Neutrophil (primary cell): ENCODE results near the gene TLR9.
A peak's percentile ranks its signal among the peaks of the same experiment; 100 is the strongest.

Experiments
- H3K27ac ChIP-seq: fragments of 200-600 bp; sonication (generic); 2 replicates; pipeline ENCODE4 v1.5.1; 2016; ENCODE audit warnings: mild to moderate bottlenecking, moderate library complexity
- H3K27me3 ChIP-seq: fragments of 200-600 bp; sonication (generic); 2 replicates; pipeline ENCODE4 v1.6.0; 2016; ENCODE audit warnings: mild to moderate bottlenecking
- H3K36me3 ChIP-seq: fragments of 200-600 bp; sonication (generic); 2 replicates; pipeline ENCODE4 v1.5.1; 2017
- H3K4me1 ChIP-seq, 2 experiments: fragments of 200-600 bp in 1 of 2; sonication (generic) in 1 of 2; 1 replicate in 1 of 2; 2 replicates in 1 of 2; pipeline versions ENCODE4 v1.5.1 to v1.6.1; 2013 to 2016; ENCODE audit warnings: low read depth in 1 of 2, low read length in 1 of 2, mild to moderate bottlenecking in 1 of 2, moderate library complexity in 1 of 2; ENCODE audit not compliant: control insufficient read depth in 1 of 2, insufficient read depth in 1 of 2
- H3K4me3 ChIP-seq, 2 experiments: fragments of 200-600 bp in 1 of 2; sonication (generic) in 1 of 2; 1 replicate in 1 of 2; 2 replicates in 1 of 2; pipeline ENCODE4 v1.5.1; 2013 to 2016; ENCODE audit warnings: low read depth in 1 of 2, low read length in 1 of 2, mild to moderate bottlenecking in 1 of 2, moderate library complexity in 1 of 2
- H3K9me3 ChIP-seq: fragments of 200-600 bp; sonication (generic); 2 replicates; pipeline ENCODE4 v1.5.1; 2016
- CTCF ChIP-seq: fragments of 200-600 bp; sonication (generic); IDR thresholded peaks from 2 replicates; pipeline ENCODE4 v1.5.1; 2016; ENCODE audit warnings: antibody characterized with exemption

Gene TLR9

DNA sequence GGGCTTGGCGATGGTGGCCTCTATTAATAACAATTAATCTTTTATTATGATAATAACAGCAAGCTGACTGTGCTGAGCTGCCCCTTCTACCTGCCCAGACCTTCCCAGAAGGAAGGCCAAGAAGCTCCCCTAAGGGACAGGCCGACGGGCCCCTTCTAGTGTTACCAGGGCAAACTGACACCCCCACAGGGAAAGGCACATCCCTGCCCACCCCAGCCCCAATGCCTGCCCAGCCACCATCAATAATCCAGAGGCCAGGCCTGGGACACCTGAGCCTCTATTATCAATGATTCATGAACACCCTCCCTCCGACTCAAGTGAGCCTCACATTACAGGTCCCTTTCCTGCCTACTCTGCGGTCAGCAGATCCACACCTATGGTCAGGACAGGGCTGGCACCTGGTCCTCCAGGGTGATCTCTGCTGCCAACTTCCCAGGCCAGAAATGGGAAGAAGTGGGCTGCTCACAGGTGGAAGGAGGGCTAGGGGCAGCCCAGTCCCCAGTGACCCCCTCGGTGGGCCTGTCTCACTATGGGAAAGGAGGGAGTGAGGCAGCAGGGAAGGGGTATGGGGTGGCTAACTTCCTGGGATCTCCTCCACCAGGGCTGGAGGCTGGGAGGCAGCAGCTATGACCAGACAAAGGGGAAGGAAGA lies 11.7 kb upstream of the TLR9 start:
- Histone ChIP-seq H3K9me3 (no peaks in the 10 kb centered on the region), H3K27me3 (no peaks in the 10 kb centered on the region), H3K4me3 (peak overlapping the region; percentile 93 to 100), H3K36me3 (peaks cover 38% of the 10 kb centered on the region), H3K4me1 (peaks cover 57 to 65% of the 10 kb centered on the region in 2 experiments), H3K27ac (peak overlapping the region; percentile 97)
- no peak for TF ChIP-seq CTCF

DNA sequence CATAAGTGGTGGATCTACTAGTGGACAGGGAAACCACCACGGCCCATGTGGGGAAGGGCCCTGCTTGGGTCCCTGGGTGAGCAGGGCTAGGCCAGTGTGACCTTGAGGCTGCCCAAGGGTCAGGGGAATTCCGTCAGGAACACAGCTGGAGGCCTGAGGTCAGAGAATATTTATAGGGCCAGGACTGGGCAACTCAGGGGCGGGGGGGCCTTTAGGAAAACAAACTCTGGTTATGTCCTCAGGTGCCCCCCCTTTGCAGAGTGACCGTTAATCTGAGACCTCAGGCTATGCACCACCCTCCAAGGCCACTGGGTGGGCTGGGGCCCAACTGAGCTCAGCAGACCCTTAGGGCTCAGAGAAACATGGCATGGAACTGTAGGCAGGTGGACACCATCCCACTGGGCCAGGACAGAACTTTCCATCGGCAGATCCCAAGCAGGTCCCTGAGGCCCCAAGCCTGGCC lies 11.0 kb upstream of the TLR9 start:
- H3K4me3 ChIP-seq: peak overlapping the region; percentile 93 to 100
- peaks cover 45% of the 10 kb centered on the region for H3K36me3 ChIP-seq
- TF ChIP-seq CTCF: no peak
- H3K4me1 ChIP-seq: peaks cover 64 to 70% of the 10 kb centered on the region in 2 experiments
- peak overlapping the region; percentile 97 for H3K27ac ChIP-seq
- no peaks in the 10 kb centered on the region for H3K9me3 ChIP-seq
- H3K27me3 ChIP-seq: no peaks in the 10 kb centered on the region

GRCh38 chr3:52234516-52235447 lies 9.3 kb upstream of the TLR9 start:
- H3K9me3 ChIP-seq: no peaks in the 10 kb centered on the region
- no peak for TF ChIP-seq CTCF
- peaks cover 62% of the 10 kb centered on the region for H3K36me3 ChIP-seq
- H3K27ac ChIP-seq: peak overlapping the region; percentile 63
- H3K27me3 ChIP-seq: no peaks in the 10 kb centered on the region
- no peak overlapping the region for H3K4me3 ChIP-seq
- H3K4me1 ChIP-seq: peaks cover 55 to 59% of the 10 kb centered on the region in 2 experiments

GRCh38 chr3:52233968-52234367 lies 8.5 kb upstream of the TLR9 start:
- Histone ChIP-seq H3K36me3 (peaks cover 70% of the 10 kb centered on the region), H3K4me1 (peaks cover 50 to 55% of the 10 kb centered on the region in 2 experiments), H3K27me3 (no peaks in the 10 kb centered on the region), H3K4me3 (no peak overlapping the region), H3K9me3 (no peaks in the 10 kb centered on the region), H3K27ac (peak overlapping the region; percentile 63)
- no peak for TF ChIP-seq CTCF

DNA sequence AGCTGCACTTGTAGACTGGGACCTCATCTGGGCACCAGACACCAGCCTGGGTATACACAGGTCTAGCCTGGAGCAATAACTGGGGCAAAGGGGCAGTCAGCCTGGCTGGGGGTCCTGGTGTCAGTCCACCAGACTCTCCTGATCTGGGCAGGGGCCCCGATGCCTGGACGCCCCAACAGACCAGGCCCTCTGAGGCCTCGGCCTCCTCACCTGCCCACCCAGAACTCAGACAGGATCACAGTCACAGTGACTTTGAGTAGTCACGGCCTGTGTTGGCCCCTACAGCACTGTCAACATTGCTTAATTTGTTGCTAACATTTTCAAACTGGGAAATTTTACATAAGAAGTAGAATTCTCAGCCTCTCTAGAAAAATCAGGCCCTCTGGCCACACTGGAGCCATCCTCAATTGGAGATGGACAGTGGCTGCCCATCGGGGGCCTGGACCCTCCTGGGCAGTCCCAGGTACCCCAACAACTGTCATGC lies 7.7 kb upstream of the TLR9 start:
- no peak for TF ChIP-seq CTCF
- Histone ChIP-seq H3K4me1 (peaks cover 48 to 50% of the 10 kb centered on the region in 2 experiments), H3K27me3 (no peaks in the 10 kb centered on the region), H3K27ac (peak overlapping the region; percentile 45), H3K9me3 (no peaks in the 10 kb centered on the region), H3K36me3 (peaks cover 78% of the 10 kb centered on the region), H3K4me3 (no peak overlapping the region)
